Stimulated activated CD8-positive, alpha-beta memory T cell treated with anti-CD3 and anti-CD28 coated beads, Interleukin-2, amount 100 ng/mL, for 48 hours (primary cell): Measurements from ENCODE around the gene PEX26.
"Not testable (repeated sequence)": the region's sequence is repeated elsewhere in the genome, so short reads cannot be mapped to it uniquely, and the experiment has no call there.

ENCODE experiments used
- DNase-seq, 2 donors: peaks; one replicate each; pipeline ENCODE4 v3.0.0-alpha.2; 2020; ENCODE audit warnings: low read depth in 2 of 2

PEX26 gene

DNA sequence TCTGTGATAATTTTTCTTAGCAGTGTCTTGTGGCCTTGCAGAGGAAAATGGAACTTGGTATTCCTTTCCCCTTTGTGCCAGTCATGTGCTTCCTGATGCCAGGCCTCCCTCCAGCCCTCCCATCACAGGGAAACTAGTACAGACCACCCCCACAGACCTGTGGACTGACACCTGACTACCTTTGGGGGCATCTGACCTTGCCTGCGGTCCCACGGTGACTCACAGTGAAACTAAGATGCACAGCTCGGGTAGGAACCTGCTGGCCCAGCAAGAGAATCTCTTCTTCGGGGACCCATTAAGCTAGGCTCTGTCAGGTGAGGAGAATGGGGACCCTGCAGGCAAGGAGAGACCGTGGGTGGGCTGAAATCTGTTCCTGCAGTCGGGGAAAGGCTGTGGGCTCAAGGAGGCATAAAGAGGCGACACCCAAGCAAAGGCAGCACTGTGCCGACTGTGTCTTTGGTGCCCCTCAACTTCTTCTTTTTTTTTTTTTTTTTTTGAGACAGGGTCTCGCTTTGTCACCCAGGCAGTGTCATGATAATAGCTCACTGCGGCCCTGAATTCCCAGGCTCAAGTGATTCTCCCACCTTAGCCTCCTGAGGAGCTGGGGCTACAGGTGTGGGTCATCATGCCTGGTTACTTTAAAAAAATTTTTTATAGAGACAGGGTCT lies 20.8 kb upstream of the PEX26 start:
- no peak for DNase-seq

DNA sequence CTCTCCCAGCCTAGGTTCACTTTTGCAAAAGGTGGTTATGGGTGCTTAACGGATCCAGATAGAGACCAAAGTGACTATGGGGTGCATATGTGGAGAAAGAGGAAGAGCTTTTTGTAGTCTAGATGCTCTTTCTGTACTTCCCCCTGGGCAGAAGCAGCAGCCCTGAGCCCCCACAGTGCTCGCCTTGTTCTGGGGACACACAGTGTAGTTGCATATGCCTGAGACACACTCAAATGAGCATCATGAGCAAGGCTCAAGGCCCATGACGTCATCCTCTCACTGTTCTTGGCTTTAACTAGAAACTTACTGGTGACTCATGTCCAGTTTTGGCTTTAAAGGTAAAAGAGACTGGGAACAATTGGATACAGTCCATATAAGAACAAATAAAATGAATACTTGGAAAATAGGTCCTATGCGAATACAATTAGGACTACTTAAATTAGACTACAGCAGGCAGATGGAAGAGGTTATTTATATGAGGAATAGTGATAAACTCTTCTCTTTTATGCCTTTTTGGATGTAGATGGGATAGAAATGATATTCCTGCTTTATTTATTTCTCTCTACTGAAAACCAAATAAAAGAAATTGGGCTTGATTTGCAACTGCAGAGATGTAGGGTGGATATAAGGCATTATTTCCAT lies 20.1 kb upstream of the PEX26 start:
- no peak for DNase-seq

DNA sequence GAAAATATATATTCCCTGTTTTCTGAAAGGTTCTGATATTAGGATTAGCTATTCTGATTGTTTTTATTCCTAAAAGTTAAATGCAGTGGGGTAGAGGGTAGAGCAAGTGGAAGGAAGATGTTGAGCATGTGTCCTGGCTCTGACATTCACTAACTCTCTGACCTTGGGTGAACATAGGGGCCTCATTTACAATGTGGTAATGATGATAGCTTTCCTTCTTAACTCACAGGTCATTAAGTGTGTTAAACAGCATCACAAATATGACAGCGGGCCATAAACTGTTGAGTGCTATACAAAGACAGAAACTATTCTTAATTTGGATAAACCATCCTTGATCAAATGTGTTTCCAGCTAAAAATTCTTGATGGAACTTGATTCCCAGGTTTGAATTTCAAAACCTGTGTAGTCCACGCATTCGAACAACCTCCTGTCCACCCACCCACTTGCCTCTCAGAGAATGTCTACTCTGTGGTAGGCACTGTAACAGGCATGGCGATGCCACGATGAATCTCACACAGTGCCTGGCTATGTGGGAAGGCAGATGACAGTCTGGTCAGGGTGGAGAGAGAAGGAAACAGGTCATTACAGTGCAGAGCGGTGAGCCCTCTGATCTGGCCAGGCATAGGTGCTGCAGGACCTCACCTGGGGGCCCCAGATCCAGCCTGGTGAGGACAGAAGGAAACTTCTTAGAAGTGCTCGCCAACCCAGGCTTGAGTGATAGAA lies 19.3 kb upstream of the PEX26 start:
- no peak for DNase-seq

DNA sequence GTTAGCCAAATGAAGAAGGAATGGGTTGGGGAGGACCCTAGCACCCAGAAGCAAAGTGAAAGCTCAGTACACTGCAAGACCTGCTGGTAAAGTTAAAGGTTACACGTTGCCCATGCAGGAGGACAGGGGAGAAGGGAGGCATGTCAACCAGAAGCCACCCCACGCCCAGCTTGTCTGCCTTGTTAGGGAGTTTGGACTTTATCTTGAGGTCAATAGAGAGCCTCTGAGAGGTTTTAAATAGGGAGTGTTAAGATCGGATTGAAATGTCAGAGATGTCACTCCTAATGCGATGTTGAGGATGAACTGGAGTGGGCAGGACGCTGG lies 18.7 kb upstream of the PEX26 start:
- no peak for DNase-seq

DNA sequence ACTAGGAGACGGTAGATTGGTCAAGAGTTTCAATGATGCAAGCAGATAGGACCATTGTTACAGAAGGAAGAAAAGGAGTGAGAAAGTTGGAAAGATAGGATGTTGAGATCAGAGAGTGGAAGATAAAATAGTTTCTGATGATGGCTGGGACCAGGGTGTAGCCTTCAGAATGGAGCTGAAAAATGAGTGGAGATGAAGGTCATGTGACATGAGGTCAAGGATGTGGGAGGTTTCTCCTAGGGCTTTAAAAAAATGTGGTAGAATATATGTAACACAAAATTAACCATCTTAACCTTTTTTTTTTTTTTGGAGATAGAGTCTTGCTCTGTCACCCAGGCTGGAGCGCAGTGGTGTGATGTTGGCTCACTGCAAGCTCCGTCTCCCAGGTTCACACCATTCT lies 18.3 kb upstream of the PEX26 start:
- no peak for DNase-seq

DNA sequence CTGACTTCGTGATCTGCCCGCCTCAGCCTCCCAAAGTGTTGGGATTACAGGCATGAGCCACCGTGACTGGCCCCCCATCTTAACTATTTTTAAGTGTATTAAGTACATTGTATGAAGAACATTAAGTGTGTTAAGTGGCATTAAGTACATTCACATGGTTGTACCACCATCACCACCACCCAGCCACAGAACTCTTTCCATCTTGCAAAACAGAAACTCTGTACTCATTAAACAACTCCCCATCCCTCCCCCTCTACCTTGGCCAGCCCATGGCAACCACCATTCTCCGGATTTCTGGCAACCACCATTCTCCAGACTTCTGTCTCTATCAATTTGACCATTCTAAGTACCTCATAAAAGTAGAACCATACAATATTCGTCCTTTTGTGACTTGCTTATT lies 17.8 kb upstream of the PEX26 start:
- DNase-seq: no peak

DNA sequence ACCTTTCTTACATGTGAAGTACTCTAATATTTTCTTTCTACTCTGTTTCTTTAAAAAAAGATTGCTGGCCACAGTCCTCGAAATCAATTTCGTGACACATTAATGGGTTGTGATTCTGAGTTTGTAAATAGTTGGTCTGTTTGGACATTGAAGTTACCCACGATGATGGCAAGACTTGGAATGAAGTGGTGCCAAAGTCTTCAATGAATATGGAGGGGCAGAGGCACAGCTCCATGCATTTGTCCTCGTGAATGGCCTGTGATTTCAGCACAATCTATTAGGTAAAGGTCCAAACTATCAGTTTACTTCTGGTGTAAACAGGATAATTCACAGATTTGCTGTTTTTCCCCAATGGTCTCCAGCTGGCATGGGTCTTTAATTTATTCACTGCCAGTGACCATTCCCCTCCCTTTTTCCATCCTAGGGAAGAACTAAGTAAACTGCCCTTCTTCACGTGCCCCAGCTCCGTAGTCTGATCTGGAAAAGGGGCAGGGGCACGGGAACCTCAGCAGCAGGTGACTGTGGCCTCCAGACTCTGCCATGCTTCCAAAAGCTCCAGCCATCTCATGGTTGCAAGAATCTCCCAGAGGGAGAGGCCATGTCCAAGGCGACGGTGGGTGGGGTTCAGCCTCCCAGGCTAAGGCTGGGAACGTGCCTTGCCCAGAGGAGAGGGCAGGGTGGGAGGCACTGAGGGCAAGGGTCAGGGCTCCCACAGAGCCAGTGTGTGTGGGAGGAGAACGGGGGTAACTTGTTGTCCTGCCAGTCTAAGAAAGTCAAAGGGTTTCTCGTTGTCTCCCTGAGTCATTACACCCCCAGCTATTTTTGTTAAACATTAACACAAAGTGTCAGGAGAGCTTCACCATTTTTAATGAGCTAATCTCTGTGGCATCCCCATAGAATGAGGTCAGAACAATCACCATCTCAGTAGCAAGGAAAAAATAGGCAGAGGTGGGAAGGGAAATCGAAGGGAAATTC lies 16.9 kb upstream of the PEX26 start:
- no peak for DNase-seq

DNA sequence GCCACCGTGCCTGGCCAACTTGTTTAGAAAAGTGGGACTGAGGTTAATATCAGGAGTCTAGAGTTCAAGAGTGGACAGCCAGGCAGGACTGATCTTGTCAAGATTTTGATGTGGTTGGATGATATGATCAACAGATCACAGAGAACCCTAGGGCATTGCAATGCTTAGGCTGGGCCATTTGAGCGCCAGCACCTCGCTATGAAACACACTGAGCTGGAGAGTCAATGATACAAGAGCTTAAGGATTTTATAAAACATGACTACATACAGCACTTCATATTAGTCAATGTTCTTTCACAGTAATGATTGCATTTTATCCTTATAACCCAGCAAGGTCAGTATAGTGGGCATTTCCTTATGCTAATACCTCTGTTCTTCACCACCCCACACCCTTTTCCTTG lies 15.4 kb upstream of the PEX26 start:
- DNase-seq: no peak

DNA sequence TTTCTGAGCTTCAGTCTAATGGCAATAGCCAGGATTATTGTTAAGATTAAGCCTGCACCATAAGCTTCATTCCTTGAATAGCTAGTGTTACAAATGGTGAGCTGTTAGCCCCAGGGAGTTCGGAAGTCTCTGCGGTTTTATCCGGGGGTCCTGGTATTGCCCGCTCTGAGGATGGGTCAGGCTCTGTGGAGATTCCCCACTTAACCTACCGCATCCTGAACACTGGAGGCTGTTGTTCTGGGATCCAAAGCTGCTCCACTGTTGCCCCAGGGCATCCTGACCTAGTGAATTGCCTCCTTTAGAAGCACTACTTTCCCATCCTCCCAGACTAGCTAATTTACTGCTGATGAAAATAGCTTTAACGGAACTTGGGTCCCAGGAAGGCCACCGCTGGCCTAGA lies 14.5 kb upstream of the PEX26 start:
- no peak for DNase-seq

DNA sequence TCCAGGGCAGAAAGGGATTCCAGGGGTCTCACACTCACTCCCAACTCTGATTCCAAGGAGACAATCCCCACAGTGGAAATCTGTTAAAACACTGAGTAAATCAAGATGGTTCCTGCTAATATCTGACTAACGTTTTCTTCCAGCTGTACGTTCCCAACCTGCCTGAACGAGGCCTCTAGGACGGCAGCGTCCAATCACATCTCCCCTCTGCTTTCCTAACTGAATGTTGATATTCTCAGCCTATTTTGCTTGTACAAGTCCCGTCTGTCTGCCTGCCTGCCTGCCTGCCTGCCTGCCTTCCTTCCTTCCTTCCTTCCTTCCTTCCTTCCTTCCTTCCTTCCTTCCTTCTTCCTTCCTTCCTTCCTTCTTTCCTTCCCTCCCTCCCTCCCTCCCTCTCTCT lies 14.1 kb upstream of the PEX26 start:
- DNase-seq: not testable (repeated sequence)

DNA sequence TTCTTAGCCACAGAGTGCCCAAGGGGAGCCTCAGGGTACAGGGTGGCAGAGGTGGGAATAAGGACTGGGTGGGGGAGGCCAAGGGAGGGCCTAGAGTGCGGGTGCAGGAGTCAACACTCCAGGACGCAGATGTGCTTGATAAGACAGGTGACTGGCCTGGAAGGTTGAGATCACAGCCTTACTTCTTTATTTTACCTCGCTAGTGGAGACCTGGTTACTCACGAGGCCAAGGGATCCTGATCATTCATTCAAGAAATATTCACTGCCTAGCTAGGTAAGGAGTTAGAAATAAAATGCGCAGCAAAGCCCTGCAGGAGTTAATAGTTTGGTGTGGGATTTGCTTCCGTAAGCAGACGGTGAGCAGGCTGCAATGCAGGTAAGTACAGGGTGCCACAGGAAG lies 13.2 kb upstream of the PEX26 start:
- DNase-seq: no peak

DNA sequence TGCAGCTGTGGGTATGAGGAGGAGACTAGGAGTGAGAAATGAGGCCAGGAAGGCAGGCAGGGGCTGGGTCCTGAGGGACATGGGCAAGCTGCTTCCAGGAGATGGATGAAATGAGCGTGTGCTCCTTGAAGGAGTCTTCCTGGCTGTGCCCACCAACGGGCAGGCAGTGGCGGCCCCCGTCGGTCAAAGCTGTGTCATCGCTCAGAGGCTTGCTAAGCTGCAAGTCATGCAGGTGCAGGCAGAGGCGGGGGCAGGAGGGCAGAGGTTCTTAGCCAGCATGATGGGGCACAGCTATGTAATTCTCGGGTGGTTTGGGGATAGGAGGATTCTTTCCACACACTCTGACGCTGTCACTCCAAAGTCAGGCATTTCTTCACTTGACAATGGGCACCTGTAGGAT lies 12.5 kb upstream of the PEX26 start:
- DNase-seq: no peak

DNA sequence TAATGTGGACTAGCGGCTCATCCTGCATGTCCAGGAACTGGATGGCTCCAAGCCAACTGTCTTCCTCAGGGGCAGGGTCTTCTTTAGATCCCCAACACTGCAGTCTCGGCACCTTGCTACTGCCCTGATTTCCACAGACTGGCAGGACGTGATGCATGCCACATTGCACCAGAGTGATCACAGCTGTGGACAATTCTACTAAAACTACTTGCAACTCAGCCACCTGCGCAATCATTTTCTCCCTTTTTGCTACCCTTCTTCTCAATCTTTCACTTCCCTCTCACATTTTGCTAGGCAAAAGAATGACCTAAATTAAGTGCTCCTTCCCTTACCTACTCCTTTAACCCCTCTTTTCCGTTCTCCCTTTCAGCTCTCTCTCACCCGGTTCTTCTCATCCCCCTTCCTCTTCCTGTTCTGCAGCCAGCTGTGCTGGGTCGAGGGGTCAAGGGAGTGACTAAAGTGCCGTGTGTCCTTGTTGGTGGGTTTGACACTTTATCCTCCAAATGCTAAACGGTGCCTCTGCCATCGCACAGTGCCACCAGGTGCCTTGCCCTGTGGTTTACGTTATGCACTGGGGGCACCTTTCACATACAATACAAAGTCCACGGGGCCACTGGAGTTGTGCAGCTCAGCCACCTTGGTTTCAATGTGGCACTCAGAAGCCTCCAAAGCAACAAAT lies 11.5 kb upstream of the PEX26 start:
- DNase-seq: no peak

DNA sequence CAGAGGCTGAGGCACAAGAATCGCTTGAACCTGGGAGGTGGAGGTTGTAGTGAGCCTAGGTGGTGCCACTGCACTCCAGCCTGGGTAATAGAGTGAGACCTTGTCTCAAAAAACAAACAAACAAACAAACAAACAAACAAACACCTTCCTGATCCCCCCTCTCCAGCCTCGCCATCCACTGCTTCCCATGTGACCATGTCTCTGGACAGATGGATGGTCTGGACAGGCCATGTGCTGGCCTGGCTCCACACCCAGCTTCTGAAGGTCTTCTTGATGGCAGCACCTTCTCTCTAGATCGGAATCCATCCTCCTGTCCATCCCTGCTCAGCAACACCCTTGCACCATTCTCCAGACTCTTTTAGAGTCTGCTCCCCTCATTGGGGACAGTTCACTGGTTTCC lies 10.7 kb upstream of the PEX26 start:
- DNase-seq: no peak

DNA sequence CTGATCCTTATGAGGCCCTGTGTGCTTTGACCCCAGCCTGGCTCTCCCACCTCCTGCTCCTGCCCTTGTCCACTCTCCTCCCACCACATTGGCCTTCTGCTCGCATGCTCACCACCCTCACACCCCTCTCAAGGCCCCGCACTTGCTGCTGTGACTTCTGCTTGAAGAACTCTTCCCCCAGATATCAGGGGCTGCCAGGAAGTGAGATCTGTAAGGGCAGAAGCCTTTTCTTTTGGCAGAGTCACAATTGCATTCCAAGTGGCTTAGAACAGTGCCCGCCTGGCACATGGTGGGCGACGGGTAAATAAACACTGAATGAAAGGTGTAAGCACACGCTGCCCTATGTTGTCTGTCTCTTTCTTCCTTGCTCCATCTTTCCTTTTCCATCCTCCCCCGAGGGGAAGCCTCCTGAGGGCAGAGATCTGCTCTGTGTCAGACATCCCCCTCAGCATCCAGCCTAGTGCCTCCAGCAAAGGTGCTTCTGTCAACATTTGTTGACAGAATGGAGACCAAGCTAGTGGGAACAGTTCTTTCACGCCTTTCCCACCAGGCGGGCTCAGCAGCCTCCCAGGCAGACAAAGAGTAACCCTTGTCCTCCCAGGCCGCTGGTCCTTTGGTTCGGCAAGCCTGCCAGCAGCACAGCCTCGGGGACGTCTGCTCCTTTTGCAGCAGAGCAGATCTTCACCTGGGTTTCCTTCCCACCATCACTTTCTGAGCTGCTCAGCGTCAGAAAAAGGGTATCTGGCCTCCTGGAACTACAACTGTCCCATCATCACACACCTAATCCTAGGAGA lies 10.0 kb upstream of the PEX26 start:
- DNase-seq: no peak

DNA sequence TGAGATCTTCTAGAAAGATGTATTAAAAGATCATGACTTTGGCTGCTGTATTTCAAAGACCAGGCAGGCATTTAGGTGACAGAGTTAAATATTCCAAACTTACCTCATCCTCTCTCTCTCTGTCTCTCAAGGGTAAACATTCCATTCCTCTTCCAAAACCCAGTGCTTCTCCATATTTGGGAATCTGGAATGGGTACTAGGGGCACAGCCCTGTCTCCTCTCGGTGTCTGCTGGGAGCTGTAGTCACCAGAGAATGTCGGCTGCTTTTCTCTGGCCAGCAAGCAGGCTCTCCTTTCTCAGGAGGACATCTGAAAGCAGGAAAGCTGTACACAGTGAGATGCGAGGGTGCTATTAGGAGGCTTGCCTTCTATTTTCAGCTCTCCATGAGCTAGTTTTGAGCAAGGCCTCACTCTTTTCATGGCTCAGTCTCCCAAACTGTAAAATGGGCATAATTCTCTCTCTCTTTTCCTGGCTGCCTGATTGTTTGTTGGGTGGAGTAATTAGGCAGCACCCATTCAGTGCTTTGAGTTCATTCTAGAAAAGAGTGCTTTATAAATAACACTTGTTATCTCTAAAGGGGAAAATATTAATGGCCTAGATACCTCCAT lies 9.3 kb upstream of the PEX26 start:
- no peak for DNase-seq

DNA sequence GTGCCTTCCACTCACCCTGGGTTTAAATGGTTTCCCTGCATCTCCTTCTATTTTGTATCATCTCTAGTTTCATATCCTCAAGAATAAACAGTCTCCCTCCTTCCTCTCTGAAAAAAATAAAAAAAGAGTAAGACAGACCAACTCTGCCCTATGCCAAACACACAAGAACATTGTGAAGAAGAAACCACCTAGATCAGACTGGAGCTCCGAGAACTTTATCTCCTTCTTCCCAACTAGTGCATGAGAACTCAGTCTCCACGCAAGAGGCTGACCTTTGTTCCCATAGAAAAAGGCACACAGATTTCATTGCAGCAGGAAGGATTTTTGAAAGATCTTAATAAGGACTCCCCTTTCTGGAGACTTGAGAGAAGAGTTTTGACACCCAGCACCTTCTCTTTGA lies 8.7 kb upstream of the PEX26 start:
- no peak for DNase-seq

DNA sequence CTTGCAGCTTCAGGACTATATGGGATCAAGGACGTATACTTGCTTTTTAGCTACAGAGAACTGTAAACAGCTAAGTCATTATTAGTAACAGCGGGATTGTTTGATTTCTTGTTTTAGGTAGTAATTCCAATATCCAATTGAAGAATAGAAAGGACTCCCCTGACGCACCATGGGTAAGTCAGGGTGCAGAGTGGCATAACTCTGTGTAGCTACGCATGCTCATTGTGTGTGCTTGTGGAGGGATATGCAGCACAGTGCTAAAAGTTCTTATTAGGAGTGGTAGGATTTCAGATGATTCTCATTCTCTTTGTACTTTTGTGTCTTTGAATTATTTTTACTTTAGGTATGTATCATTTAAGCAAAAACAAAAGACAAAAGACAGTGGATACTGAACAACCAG lies 7.7 kb upstream of the PEX26 start:
- DNase-seq: no peak

DNA sequence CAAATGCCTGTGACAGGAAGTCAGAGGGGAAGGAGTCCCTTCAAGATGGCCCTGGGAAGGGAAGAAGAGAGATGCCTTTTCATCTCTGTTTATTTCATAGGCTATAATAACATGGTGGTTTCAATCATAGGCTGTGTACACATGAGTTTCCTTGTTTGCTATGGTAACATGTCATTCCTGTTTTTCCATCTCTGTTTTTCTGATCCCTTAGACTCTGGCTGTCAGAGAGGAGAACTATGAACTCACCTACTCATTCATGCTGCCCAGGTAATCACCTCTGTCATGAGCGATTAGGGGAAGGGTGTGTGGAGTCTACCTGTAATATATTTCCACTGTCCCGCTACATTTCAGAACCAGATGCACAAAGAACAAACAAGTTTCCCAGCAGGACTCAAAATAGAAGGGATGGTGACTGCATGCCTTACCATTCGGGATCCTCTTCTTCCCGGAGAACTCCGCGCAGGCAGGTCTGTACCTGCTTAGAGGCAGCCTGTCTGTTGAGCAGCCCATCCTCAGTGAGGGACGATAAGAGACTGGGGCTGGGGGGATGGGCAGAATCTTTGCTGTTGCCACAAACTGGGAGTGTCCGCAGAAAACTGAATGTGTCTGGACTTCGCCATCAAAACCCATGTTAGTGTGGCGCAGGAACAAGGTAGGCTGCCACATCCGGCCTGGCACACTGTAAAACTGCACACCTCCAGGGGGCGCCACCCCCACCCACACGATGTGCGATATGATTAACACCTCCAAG lies 7.1 kb upstream of the PEX26 start:
- DNase-seq: no peak
